Measurements from ENCODE around the gene PRKCZ. TPM values are rescaled to one million over a fixed set of nuclear protein-coding genes. Genes with fewer than 3 reads are reported as not detected.

Gene PRKCZ
- total RNA-seq, 1 experiment from 2014 or later, result 56.8 TPM

GRCh38 chr1:2144501-2145090 lies 94.4 kb downstream of the PRKCZ start:
- H3K9me2 ChIP-seq (replicated peaks; ENCODE audit: low read length), result no peaks in the 10 kb centered on the region
- ATAC-seq (no peak), DNase-seq (no peak)
- no peaks in the 10 kb centered on the region for H3F3A ChIP-seq (ENCODE audit: low read length, unreplicated experiment)
- no TSS peak for BruUV-seq (replicated peaks)
- TF ChIP-seq CTCF (conservative IDR thresholded peaks at IDR 0.05; ENCODE audit: low read depth, low read length), result no peak
- no peak for TF ChIP-seq EZH2 (IDR thresholded peaks at IDR 0.05; ENCODE audit: low read length, unreplicated experiment)
- POLR2A ChIA-PET (ENCODE audit: unreplicated experiment), result no interaction called here
- no peak overlapping the region for H3K27ac ChIP-seq (ENCODE audit: low read length)
- no peak overlapping the region for H2AFZ ChIP-seq (ENCODE audit: low read length)
- H3K4me1 ChIP-seq (ENCODE audit: insufficient read depth, low read length), result peaks cover 12% of the 10 kb centered on the region
- H3K27me3 ChIP-seq (ENCODE audit: low read length), result no peaks in the 10 kb centered on the region
- no peaks in the 10 kb centered on the region for H3K9me3 ChIP-seq (ENCODE audit: low read length)
- no peak overlapping the region for H3K4me3 ChIP-seq (ENCODE audit: low read length)
- peaks cover 10% of the 10 kb centered on the region; the same call in 1 of the 2 replicates for H3K36me3 ChIP-seq (ENCODE audit: low read depth, low read length)
- H3K79me2 ChIP-seq (ENCODE audit: low read length), result no peaks in the 10 kb centered on the region
- CTCF ChIA-PET, result no interaction called here
- no peak overlapping the region for H3K4me2 ChIP-seq (ENCODE audit: low read length)
- intact Hi-C loops (cut with micrococcal nuclease), result no loop called here
- no peak overlapping the region for H3K9ac ChIP-seq (ENCODE audit: low read length)
- H4K20me1 ChIP-seq (ENCODE audit: low read length), result no peaks in the 10 kb centered on the region

GRCh38 chr1:2145946-2146835 lies 96.0 kb downstream of the PRKCZ start:
- no TSS peak for BruUV-seq (replicated peaks)
- Histone ChIP-seq H3K4me2 (ENCODE audit: low read length) (no peak overlapping the region), H3K9ac (ENCODE audit: low read length) (no peak overlapping the region), H3K9me3 (ENCODE audit: low read length) (no peaks in the 10 kb centered on the region), H3K27ac (ENCODE audit: low read length) (no peak overlapping the region), H3K4me3 (ENCODE audit: low read length) (no peak overlapping the region), H4K20me1 (ENCODE audit: low read length) (no peaks in the 10 kb centered on the region), H3K36me3 (ENCODE audit: low read depth, low read length) (0 out of 2 replicates have a peak, but pooled peaks cover 10% of the 10 kb centered on the region), H3K27me3 (ENCODE audit: low read length) (no peaks in the 10 kb centered on the region), H3K79me2 (ENCODE audit: low read length) (no peaks in the 10 kb centered on the region), H3F3A (ENCODE audit: low read length, unreplicated experiment) (no peaks in the 10 kb centered on the region), H2AFZ (ENCODE audit: low read length) (no peak overlapping the region), H3K9me2 (replicated peaks; ENCODE audit: low read length) (no peaks in the 10 kb centered on the region), H3K4me1 (ENCODE audit: insufficient read depth, low read length) (no peaks in the 10 kb centered on the region)
- TF ChIP-seq EZH2phosphoT487 (IDR thresholded peaks at IDR 0.05; ENCODE audit: borderline replicate concordance, low read length), result no peak
- no peak for TF ChIP-seq CTCF (conservative IDR thresholded peaks at IDR 0.05; ENCODE audit: low read depth, low read length)
- TF ChIP-seq EZH2 (IDR thresholded peaks at IDR 0.05; ENCODE audit: low read length, unreplicated experiment), result no peak
- intact Hi-C loops (cut with micrococcal nuclease), result no loop called here
- ChIA-PET POLR2A (ENCODE audit: unreplicated experiment) (no interaction called here), CTCF (no interaction called here)
- ATAC-seq, result no peak
- no peak for DNase-seq

All from PC-3 (cell line).